ENCODE results near the gene FRMD4A. TPM values are rescaled to one million over a fixed set of nuclear protein-coding genes. Genes with fewer than 3 reads are reported as not detected.

Gene FRMD4A
- polyA plus RNA-seq, 1 donor (not counting 4 experiments of a cell fraction or from before 2014, with no cell fraction given) = 12.9 TPM

- Histone ChIP-seq H3K9me1 (ENCODE audit: control insufficient read depth, extremely low read depth, insufficient read depth, low read length) (no peaks in the 10 kb centered on the region), H3K9ac (ENCODE audit: control insufficient read depth, extremely low read depth, insufficient read depth, low read length) (no peak overlapping the region), H3K27ac (ENCODE audit: control insufficient read depth, insufficient read depth, low read length) (no peak overlapping the region), H3K27me3 (ENCODE audit: control insufficient read depth, extremely low read depth, insufficient read depth, low read length) (no peaks in the 10 kb centered on the region), H2AFZ (ENCODE audit: control insufficient read depth, low read length) (no peak overlapping the region), H3K4me3 (ENCODE audit: control insufficient read depth in 2 of 3, extremely low read depth in 1 of 3, insufficient read depth in 2 of 3, low read depth in 1 of 3, low read length in 3 of 3) (no peak overlapping the region), H3K4me1 (ENCODE audit: control insufficient read depth, extremely low read depth, insufficient read depth, low read length) (no peaks in the 10 kb centered on the region), H3K79me2 (ENCODE audit: control insufficient read depth, insufficient read depth, low read length) (no peaks in the 10 kb centered on the region), H3K36me3 (ENCODE audit: control insufficient read depth in 2 of 2, extremely low read depth in 1 of 2, insufficient read depth in 2 of 2, low read length in 2 of 2) (peaks cover 3 to 11% of the 10 kb centered on the region in 2 experiments), H3K4me2 (ENCODE audit: control insufficient read depth, extremely low read depth, insufficient read depth, low read depth, low read length) (no peak overlapping the region), H3K9me3 (ENCODE audit: control insufficient read depth, low read depth, low read length) (no peaks in the 10 kb centered on the region), H4K20me1 (ENCODE audit: control insufficient read depth, extremely low read depth, insufficient read depth, low read length) (no peaks in the 10 kb centered on the region)
- no peak for DNase-seq (ENCODE audit: low read depth, low spot score)
- dilution Hi-C loops (cut with MboI; ENCODE audit: extremely low pct_ligation_motif_present, low sequenced_read_pairs) = no loop called here
- no peak for TF ChIP-seq EZH2 (IDR thresholded peaks at IDR 0.05; ENCODE audit: low read length)
- no peak for TF ChIP-seq CTCF (optimal IDR thresholded peaks at IDR 0.05 in 1 of 3, IDR thresholded peaks at IDR 0.05 in 1 of 3, conservative IDR thresholded peaks at IDR 0.05 in 1 of 3; ENCODE audit: extremely low read depth in 1 of 3, insufficient read depth in 2 of 3, low read length in 3 of 3)
- no peak for FAIRE-seq
These were observed 697.8 kb downstream of the FRMD4A start for GRCh38 chr10:13632884-13633440.

GRCh38 chr10:13632440-13632839, 698.3 kb downstream of the FRMD4A start:
- Histone ChIP-seq H3K4me3 (ENCODE audit: control insufficient read depth in 2 of 3, extremely low read depth in 1 of 3, insufficient read depth in 2 of 3, low read depth in 1 of 3, low read length in 3 of 3) (no peak overlapping the region), H3K36me3 (ENCODE audit: control insufficient read depth in 2 of 2, extremely low read depth in 1 of 2, insufficient read depth in 2 of 2, low read length in 2 of 2) (peaks cover 4 to 11% of the 10 kb centered on the region in 2 experiments), H3K79me2 (ENCODE audit: control insufficient read depth, insufficient read depth, low read length) (no peaks in the 10 kb centered on the region), H3K9me1 (ENCODE audit: control insufficient read depth, extremely low read depth, insufficient read depth, low read length) (no peaks in the 10 kb centered on the region), H3K4me1 (ENCODE audit: control insufficient read depth, extremely low read depth, insufficient read depth, low read length) (no peaks in the 10 kb centered on the region), H3K9me3 (ENCODE audit: control insufficient read depth, low read depth, low read length) (no peaks in the 10 kb centered on the region), H3K27ac (ENCODE audit: control insufficient read depth, insufficient read depth, low read length) (no peak overlapping the region), H3K9ac (ENCODE audit: control insufficient read depth, extremely low read depth, insufficient read depth, low read length) (no peak overlapping the region), H3K4me2 (ENCODE audit: control insufficient read depth, extremely low read depth, insufficient read depth, low read depth, low read length) (no peak overlapping the region), H4K20me1 (ENCODE audit: control insufficient read depth, extremely low read depth, insufficient read depth, low read length) (no peaks in the 10 kb centered on the region), H2AFZ (ENCODE audit: control insufficient read depth, low read length) (no peak overlapping the region), H3K27me3 (ENCODE audit: control insufficient read depth, extremely low read depth, insufficient read depth, low read length) (no peaks in the 10 kb centered on the region)
- dilution Hi-C loops (cut with MboI; ENCODE audit: extremely low pct_ligation_motif_present, low sequenced_read_pairs) = no loop called here
- no peak for DNase-seq (ENCODE audit: low read depth, low spot score)
- FAIRE-seq = no peak
- TF ChIP-seq EZH2 (IDR thresholded peaks at IDR 0.05; ENCODE audit: low read length) = no peak
- no peak for TF ChIP-seq CTCF (optimal IDR thresholded peaks at IDR 0.05 in 1 of 3, IDR thresholded peaks at IDR 0.05 in 1 of 3, conservative IDR thresholded peaks at IDR 0.05 in 1 of 3; ENCODE audit: extremely low read depth in 1 of 3, insufficient read depth in 2 of 3, low read length in 3 of 3)
